Activated CD4-positive, alpha-beta T cell treated with anti-CD3 and anti-CD28 coated beads, Interleukin-2, amount 50 U/mL, for 24 hours (primary cell): ENCODE measurements around the gene MAN1B1.

Experiments
- DNase-seq, 2 donors: peaks; one replicate each; pipeline ENCODE4 v3.0.0-alpha.2; 2020; ENCODE audit warnings: low read depth in 1 of 2, low spot score in 1 of 2

The MAN1B1 gene

DNA sequence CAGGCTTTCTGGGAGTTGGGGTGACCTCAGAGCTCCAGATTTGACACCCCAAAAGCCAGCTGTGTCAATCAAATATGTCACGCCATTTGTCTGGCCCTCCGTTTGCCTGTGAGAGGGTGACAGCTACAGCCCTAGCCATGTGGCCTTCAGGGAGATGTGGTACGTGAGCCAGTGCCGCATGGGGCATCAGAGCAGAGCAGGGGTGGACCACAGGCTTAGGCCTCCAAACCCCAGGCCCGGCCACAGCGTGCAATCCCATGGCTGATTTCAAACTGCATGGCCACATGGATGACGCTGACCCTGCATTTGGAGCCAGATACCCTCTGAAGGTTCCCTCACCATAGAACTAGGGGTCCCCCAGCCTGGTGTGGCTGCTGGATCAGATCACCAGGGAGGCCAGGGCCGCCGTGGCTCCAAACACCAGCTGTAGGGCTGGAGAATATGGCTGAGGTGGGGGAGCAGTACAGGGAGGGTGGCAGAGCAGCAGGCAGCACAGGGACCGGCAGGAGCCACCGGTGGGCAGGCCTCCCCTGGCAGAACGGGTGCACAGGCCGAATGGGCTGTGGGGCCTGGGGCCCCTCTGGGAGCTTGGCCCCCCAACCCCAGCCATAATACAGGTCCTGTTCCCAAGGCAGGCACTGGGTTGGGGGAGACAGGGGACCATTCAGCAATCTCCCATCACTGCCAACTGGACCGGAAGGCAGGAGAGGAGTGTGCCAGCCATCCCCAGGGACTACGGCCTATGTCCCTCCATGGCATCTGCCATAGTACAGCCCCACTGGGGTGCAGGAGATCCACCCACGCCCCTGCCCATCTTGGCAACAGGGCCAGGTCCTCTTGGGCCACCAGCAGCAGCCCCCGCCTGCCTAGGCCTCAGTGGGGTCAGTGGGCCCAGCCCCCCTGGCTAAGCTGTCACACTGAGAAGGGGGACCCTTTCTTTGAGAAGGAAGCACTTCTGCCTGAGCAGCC is 18.0 kb upstream of the MAN1B1 start:
- DNase-seq: no peak

GRCh38 chr9:137069508-137070091 is 17.2 kb upstream of the MAN1B1 start:
- DNase-seq: no peak

DNA sequence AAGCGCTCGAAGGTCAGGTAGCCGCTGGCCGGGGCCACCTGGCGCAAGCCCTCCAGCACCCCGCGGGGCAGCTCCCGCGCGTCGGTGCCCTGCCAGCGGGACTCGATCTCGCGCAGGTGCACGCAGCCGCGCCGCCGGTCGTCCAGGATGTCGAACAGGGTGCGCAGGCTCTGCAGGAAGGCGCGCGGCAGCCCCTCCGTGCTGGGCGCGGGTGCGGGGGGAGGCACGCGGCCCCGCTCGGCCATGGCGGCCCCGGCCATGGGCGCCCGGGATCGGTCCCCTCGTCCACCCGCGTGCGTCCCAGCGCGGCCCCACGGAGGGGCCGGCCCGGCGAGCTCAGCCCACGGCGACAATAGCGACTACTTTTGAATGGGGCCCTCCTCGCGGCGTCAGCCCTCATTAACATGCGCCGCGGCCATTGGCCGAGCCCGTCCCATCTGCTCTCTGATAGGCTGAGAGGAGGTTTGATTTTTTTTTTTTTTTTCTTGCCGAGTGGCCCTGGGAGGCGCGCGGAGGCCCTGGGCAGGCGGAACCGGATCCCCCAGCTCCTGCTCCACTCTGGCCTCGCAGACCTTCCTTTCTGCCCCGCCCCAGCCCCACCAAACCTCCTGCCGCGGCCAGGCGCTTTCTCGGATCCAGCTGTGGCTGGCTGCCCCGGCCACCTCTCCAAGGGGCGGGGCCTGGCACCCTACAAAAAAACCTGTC is 16.4 kb upstream of the MAN1B1 start, which contains the start of gene SAPCD2:
SAPCD2 (minus strand) TSS at position 357 of the 705 bp plus-strand sequence; CDS start at position 260, 97 bp downstream.
- peak; percentile 55 to 75 for DNase-seq

DNA sequence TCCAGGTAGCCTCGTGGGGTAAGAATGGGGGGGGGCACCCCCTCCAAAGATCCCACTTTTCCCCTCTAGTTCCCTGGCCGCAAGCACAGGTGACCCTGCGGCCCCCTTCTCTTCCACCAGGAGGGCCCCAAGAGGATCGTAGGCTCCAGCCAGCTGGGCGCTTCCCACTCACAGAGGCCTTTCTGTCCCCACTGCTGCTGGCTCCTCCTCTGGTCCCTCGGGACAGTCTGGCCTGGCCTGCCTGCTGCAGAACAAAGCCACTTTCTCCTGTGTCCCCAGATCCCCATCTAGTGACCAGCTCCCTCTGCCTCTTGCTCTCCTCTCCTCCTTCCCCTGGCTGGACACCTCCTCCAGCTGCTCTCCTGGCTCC is 15.9 kb upstream of the MAN1B1 start:
- no peak for DNase-seq

GRCh38 chr9:137071282-137071681 is 15.5 kb upstream of the MAN1B1 start:
- no peak for DNase-seq

DNA sequence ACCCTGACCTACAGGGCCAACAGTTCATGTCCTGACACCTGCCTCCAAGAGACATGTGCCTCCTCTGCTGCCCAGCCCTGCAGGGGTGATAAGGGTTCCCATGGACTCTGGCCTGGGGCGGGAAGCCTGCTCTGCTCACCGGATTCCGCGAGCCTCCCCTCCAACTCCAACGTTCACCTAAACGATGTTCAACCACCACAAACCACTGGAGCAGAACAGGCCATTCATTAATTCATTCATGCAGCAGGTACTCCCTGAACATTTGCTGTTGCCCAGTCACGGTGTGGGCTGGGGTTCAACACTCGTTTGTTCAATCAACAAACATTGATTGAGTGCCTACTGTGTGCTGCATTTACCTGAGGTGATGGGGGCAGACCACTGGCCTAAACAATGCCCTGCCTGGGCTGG is 12.8 kb upstream of the MAN1B1 start:
- no peak for DNase-seq

- no peak for DNase-seq
Measured at GRCh38 chr9:137074657-137075274, 12.0 kb upstream of the MAN1B1 start.

GRCh38 chr9:137075275-137075775 is 11.5 kb upstream of the MAN1B1 start:
- DNase-seq: no peak

- DNase-seq: no peak
Measured at GRCh38 chr9:137076636-137077009, 10.2 kb upstream of the MAN1B1 start.

DNA sequence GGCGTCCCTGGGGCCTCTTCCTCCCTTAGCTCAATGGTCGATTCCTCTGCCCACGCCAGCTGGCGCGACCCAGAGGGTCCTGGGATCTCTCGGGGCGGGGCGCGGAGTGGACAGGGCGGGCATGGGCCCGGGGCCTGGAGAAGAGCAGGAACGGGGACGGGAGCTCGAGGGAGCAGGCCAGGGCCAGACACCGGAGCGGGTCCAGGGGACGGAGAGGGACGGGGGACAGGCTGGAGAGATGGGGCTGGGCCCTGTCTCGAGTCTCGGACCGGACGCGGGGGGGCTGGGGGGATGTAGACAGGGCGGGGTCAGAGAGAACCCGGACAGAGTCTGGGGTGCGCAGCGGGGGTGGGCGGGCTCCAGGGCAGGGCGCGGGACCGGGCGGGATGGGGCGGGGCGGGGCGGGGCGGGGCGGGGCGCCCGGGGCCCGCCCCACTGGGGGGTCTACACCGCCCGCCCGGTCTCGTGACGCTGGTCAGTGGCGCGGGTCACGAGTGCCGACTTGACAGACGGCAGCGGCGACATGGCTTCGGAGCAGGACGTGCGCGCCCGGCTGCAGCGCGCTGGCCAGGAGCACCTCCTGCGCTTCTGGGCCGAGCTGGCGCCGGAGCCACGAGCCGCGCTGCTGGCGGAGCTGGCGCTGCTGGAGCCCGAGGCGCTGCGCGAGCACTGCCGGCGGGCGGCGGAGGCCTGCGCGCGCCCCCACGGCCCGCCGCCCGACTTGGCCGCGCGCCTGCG is 9.6 kb upstream of the MAN1B1 start, which contains the start of gene UAP1L1:
UAP1L1 (plus strand) TSS at position 508 of the 738 bp plus-strand sequence; CDS start at position 524, 16 bp downstream.
- DNase-seq: peak in 1 of 2 donors; percentile 18

DNA sequence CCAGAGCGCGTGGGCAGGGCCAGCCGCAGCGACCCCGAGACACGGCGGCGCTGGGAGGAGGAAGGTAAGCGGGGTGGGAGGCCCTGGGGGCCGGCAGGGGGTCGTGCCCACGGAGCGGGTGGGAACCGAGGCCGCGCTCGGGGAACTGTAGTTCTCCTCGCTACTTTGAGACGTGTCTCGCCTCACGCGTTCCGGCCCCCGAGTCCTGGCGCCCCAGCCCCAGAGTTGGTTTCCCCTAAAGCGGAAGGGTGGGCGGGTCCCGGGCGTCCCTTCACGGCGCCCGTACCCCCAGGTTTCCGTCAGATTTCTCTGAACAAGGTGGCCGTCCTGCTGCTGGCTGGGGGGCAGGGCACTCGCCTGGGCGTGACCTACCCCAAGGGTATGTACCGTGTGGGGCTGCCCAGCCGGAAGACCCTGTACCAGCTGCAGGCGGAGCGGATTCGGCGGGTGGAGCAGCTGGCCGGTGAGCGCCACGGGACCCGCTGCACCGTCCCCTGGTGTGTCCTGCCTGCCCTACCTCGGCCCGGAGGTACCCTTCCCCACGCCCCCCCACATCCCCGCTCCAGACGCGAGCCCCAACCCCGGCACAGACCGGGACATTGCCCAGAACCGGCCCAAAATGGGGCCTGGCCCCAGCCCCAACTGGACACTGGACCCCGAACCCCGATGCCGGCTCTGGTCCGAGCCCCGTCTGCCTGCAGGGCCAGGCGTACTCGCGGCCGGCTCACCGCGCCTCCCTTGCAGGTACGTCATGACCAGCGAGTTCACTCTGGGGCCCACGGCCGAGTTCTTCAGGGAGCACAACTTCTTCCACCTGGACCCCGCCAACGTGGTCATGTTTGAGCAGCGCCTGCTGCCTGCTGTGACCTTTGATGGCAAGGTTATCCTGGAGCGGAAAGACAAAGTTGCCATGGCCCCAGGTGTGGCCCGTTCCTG is 8.8 kb upstream of the MAN1B1 start:
- no peak for DNase-seq

- DNase-seq: no peak
Measured at GRCh38 chr9:137078701-137079400, 7.9 kb upstream of the MAN1B1 start.

- no peak for DNase-seq
Measured at GRCh38 chr9:137079401-137079787, 7.4 kb upstream of the MAN1B1 start.

DNA sequence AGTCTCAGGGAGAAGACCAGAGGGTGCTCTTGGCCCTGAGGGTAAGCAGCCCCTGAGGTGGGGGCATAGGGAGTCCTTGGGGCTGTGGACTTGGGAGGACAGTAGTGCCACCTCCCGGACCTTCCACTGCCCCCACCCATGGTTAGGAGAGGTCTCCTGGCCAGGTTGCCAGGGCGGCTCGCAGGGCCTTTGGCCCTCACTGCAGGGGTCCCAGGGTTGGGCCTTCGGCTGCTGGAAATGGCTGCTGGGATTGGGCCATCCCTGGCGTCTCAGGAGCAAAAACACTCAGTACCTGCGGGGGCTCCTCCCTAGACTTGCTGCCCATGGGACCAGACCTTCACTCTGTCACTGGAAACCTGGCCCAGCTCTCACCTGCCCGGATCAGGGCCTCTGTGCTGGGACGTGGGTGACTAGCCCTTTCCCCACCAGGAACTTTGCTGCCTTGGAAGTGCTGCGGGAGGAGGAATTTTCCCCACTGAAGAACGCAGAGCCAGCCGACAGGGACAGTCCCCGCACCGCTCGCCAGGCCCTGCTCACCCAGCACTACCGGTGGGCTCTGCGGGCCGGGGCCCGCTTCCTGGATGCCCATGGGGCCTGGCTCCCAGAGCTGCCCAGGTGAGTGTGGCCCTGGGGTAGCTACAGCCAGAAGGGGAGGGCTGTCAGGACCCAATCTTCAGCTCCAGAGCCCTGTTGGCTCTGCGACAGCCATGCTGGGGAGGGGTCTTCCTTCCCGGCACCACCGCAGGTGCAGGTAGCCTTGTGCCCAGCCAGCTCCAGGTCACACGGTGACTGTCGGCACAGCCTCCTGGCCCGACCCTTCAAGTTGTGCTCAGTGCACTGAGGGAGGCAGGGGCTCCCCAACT is 6.3 kb upstream of the MAN1B1 start:
- no peak for DNase-seq

GRCh38 chr9:137082222-137082924 is 4.4 kb upstream of the MAN1B1 start:
- no peak for DNase-seq

DNA sequence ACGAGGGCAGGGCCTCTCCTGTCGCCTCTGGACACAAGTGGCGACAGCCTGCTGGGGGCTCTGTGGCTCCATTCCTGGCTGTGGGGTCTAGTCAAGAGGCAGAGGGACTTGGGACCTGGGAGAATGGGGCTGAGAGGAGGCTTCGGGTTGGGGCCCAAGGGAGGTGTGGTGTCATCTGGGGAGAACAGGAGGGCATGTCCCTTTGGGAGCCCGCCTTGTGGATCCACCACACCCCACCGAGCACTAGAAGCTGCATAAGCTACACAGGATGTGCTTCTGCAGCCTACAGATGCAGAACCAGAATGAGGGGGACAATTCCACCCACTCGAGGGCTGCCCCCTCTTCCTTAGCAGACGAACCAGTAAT is 3.9 kb upstream of the MAN1B1 start:
- DNase-seq: no peak

DNA sequence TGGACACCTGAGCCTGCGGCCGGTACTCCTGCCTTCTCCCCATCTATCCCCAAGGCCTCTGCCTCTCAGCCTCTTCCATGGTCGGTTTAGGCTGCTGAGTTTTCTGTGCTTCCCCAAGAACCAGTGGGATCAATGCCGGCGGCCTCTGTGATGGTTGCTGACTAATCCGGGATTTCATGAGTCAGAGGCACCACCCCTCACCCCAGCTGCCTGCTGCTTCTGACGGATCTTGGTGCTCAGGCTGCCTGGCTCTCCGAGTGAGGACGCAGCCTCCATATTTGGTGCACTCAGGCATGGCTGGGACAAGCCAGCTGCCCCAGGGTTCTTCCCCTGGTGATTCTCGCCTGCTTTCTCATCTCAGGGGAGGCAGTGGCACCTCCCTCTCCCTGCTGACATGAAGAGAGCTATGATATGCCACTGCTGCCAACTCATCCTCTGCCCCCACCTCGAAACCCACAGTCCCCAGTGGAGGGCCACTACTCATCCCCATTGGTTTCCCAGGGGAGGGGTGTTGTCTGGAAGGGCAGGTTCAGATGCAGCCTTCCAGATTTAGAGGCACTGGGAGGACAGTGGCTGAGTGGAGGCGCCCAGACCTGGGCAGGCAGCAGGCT is 3.3 kb upstream of the MAN1B1 start:
- no peak for DNase-seq
